Esophagus squamous epithelium (tissue), 5 donors: ENCODE results near the gene THADA. TPM values are rescaled to one million over a fixed set of nuclear protein-coding genes. Genes with fewer than 3 reads are reported as not detected.
"Not testable (repeated sequence)": the region's sequence is repeated elsewhere in the genome, so short reads cannot be mapped to it uniquely, and the experiment has no call there.

ENCODE experiments used
- DNase-seq: peaks from one replicate; lab custom pipeline; 2025; lab: John Stamatoyannopoulos, UW
- H3K27ac ChIP-seq, 4 donors: fragments of 200-600 bp; sonication (generic); one replicate each; pipeline ENCODE4 v1.5.1; 2016 to 2019; ENCODE audit warnings: mild to moderate bottlenecking in 1 of 4
- H3K27me3 ChIP-seq, 4 donors: fragments of 200-600 bp; sonication (generic); 1 replicate in 3 of 4; 2 replicates in 1 of 4; pipeline versions ENCODE4 v1.5.1 to v1.6.0; 2017 to 2021; ENCODE audit warnings: antibody characterized with exemption in 1 of 4
- H3K36me3 ChIP-seq, 3 donors: fragments of 200-600 bp; sonication (generic); one replicate each; pipeline ENCODE4 v1.5.1; 2016 to 2019
- H3K4me1 ChIP-seq, 3 donors: fragments of 200-600 bp; sonication (generic); one replicate each; pipeline ENCODE4 v1.5.1; 2017 to 2019
- H3K4me3 ChIP-seq, 4 donors: fragments of 200-600 bp; sonication (generic); 1 replicate in 3 of 4; 2 replicates in 1 of 4; pipeline ENCODE4 v1.5.1; 2016 to 2019; ENCODE audit warnings: mild to moderate bottlenecking in 2 of 4, moderate library complexity in 1 of 4
- H3K9me3 ChIP-seq, 3 donors: fragments of 200-600 bp; sonication (generic); one replicate each; pipeline ENCODE4 v1.5.1; 2016 to 2019
- POLR2A ChIP-seq, 4 donors: fragments of 450-650 bp; IDR thresholded peaks; one replicate each; pipeline ENCODE4 v1.6.1; 2017; ENCODE audit warnings: antibody characterized with exemption in 4 of 4, mild to moderate bottlenecking in 4 of 4, moderate library complexity in 3 of 4
- WGBS, 2 donors: methylation state at CpG; one replicate each; pipeline ENCODE4 v1.1.5; 2018; 5-methylcytosine and 5-hydroxymethylcytosine counted together
- intact Hi-C: fragments of 100-400 bp; cut with DNase I; formaldehyde crosslinking; loops from one replicate; pipeline ENCODE4 v1.15.0; 2022
- total RNA-seq, 4 donors: library from RNA; depleted of rRNA; stranded (reverse); fragments of >200 nt; gene quantifications; one replicate each; pipeline ENCODE4 v1.1.0, GENCODE V29; 2016
- TF ChIP-seq, protein P1 (sequence below), 6 experiments: fragments of 450-650 bp in 4 of 6; fragments of 200-600 bp in 2 of 6; sonication (generic) in 2 of 6; IDR thresholded peaks; one replicate each; pipeline ENCODE4 v1.5.1; 2016 to 2019; ENCODE audit warnings: antibody characterized with exemption in 6 of 6, mild to moderate bottlenecking in 4 of 6, moderate library complexity in 4 of 6
- donor health status: DM: yes; HTN: yes; CAD: no.

Gene THADA
- total RNA-seq, 4 donors from 2014 or later = 14.0 to 32.2 (median 21.0) TPM

DNA sequence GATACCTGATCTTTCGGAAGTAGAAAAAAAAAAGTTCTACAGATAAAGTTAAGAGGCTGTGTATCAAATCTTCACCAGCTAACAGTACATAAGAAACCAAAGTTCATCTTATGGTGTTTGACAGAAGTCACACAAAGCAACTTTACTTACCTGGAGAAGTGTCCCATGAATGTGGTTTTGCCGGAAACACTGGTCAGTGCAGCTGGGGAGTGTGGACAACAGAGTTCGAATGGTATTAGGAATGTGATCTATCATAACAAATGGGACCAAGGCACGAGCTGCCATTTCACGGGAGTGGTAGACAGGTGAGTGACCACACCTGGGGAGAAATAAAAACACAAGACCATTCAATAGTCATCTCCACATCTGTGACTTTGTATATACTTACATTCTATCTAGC is 198.0 kb downstream of the THADA start:
- 90% methylated on average over 5 of the region's 5 CpGs for WGBS, 2 donors
- H3K27me3 ChIP-seq = no peaks in the 10 kb centered on the region

DNA sequence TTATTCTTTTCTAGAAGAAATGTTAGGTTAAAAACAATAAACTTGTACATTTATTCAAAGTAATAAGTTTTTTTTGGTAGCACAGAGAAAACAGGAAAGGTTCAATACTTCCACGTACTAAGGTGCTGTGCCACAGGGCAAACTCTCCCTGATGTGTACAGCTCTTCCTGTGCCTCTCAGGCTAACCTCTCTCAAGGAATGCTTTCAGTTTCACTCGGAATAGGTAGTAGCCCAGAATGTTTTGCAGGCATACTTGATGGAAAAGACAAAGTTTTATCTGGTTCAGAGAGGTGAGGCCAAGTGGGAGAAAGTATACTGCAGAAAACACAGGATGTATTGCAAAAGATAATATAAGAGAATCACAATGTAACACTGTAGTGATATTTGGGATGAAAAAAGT is 198.4 kb downstream of the THADA start:
- intact Hi-C loops = no loop called here
- WGBS, 2 donors = 32 to 49% methylated on average over 2 of the region's 2 CpGs
- peaks cover under 1 to 82% (median 16%) of the 10 kb centered on the region in 3 donors for H3K4me1 ChIP-seq
- H3K36me3 ChIP-seq = peaks cover 0 to 14% (median 0%) of the 10 kb centered on the region in 3 donors
- peak overlapping the region in 1 of 4 donors; percentile 83 for H3K27ac ChIP-seq
- H3K27me3 ChIP-seq = no peaks in the 10 kb centered on the region
- no peaks in the 10 kb centered on the region for H3K9me3 ChIP-seq
- no peak for DNase-seq
- no peak overlapping the region for H3K4me3 ChIP-seq
- TF ChIP-seq, protein P1, sequence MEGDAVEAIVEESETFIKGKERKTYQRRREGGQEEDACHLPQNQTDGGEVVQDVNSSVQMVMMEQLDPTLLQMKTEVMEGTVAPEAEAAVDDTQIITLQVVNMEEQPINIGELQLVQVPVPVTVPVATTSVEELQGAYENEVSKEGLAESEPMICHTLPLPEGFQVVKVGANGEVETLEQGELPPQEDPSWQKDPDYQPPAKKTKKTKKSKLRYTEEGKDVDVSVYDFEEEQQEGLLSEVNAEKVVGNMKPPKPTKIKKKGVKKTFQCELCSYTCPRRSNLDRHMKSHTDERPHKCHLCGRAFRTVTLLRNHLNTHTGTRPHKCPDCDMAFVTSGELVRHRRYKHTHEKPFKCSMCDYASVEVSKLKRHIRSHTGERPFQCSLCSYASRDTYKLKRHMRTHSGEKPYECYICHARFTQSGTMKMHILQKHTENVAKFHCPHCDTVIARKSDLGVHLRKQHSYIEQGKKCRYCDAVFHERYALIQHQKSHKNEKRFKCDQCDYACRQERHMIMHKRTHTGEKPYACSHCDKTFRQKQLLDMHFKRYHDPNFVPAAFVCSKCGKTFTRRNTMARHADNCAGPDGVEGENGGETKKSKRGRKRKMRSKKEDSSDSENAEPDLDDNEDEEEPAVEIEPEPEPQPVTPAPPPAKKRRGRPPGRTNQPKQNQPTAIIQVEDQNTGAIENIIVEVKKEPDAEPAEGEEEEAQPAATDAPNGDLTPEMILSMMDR (IDR thresholded peaks at IDR 0.05) = no peak
- TF ChIP-seq POLR2A (IDR thresholded peaks at IDR 0.05) = no peak

More for the DNA sequence above, 198.0 kb downstream of the THADA start:
- no peak for DNase-seq
- no peak overlapping the region for H3K4me3 ChIP-seq
- no peak for TF ChIP-seq POLR2A (IDR thresholded peaks at IDR 0.05)
- TF ChIP-seq, protein P1 (IDR thresholded peaks at IDR 0.05) = no peak
- H3K36me3 ChIP-seq = peaks cover 0 to 14% (median 0%) of the 10 kb centered on the region in 3 donors
- peaks cover 5 to 82% (median 18%) of the 10 kb centered on the region in 3 donors for H3K4me1 ChIP-seq
- H3K9me3 ChIP-seq = no peaks in the 10 kb centered on the region
- intact Hi-C loops = no loop called here
- H3K27ac ChIP-seq = peak overlapping the region in 2 of 4 donors; percentile 7 to 83

DNA sequence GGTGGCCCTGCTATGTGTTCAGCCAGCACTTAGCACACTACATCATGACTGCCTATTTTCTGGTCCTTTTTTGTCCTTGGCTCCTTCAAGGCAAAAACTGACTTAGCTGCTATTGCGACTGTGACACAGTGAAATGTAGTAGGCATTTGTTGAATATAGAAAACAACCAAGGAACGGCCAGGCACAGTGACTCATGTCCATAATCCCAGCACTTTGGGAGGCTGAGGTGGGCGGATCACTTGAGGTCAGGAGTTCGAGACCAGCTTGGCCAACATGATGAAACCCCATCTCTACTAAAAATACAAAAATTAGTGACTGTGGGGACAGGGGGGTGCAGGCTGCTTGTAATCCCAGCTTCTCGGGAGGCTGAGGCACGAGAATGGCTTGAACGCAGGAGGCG is 199.5 kb downstream of the THADA start:
- intact Hi-C loops, H3K4me3 ChIP-seq, DNase-seq, H3K27me3 ChIP-seq, H3K9me3 ChIP-seq: not testable (repeated sequence)
- Histone ChIP-seq H3K36me3 (peaks cover 0 to 14% (median 0%) of the 10 kb centered on the region in 3 donors), H3K4me1 (peaks cover 0 to 82% (median 11%) of the 10 kb centered on the region in 3 donors), H3K27ac (peak overlapping the region in 2 of 4 donors; percentile 16 to 60)
- 73 to 74% methylated on average over 8 of the region's 8 CpGs for WGBS, 2 donors

DNA sequence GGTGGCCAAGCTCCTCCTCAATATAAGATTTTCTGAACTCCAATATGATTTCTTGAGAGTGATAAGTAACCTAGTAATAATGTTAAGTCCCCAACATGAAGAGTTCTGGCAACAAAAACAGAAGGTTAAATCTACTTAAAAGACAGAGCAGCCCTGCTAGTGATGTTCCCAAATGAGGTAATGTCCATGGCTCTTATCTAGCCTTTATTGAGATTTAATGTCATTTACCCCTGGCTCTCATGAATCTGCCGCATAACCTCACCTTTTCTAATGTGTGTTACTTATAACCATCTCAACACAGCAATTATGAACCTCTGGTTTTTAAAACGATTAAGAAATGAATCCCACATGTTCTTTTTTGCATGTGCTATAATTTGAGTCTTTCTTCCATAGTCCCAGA is 201.9 kb downstream of the THADA start:
- Histone ChIP-seq H3K4me3 (no peak overlapping the region), H3K9me3 (no peaks in the 10 kb centered on the region), H3K27me3 (no peaks in the 10 kb centered on the region), H3K4me1 (peaks cover 0 to 72% (median 15%) of the 10 kb centered on the region in 3 donors), H3K27ac (no peak overlapping the region), H3K36me3 (peaks cover 0 to 14% (median 0%) of the 10 kb centered on the region in 3 donors)
- no peak for DNase-seq
- intact Hi-C loops = no loop called here
- 96% methylated on average over 2 of the region's 2 CpGs for WGBS, 2 donors
- no peak for TF ChIP-seq POLR2A (IDR thresholded peaks at IDR 0.05)
- TF ChIP-seq, protein P1 (IDR thresholded peaks at IDR 0.05) = no peak

DNA sequence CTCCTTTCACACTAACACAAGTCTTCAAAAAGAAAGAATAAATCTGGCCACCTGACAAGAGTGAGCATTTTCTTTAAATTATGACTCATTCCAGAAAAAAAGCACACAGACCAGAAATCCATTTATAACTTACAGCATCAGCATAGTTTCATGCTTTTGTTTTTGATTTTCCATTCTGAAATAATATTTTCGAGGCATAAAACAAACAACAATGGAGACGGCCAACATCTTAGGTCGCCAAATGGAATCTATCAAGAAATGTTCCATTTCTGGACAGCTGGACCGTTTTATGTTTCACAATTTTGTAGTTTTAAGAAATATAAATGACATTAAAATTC is 204.0 kb downstream of the THADA start:
- intact Hi-C loops = no loop called here
- Histone ChIP-seq H3K27me3 (no peaks in the 10 kb centered on the region), H3K9me3 (no peaks in the 10 kb centered on the region), H3K27ac (peak overlapping the region; percentile 31 to 81 (median 75)), H3K4me1 (peaks cover 5 to 70% (median 21%) of the 10 kb centered on the region in 3 donors), H3K36me3 (peaks cover 0 to 14% (median 0%) of the 10 kb centered on the region in 3 donors), H3K4me3 (no peak overlapping the region)
- DNase-seq = no peak
- no peak for TF ChIP-seq POLR2A (IDR thresholded peaks at IDR 0.05)
- TF ChIP-seq, protein P1 (IDR thresholded peaks at IDR 0.05) = no peak
- WGBS, 2 donors = 27 to 40% methylated on average over 4 of the region's 4 CpGs
